ENCODE measurements around the gene EEF1AKMT1.

The EEF1AKMT1 gene

DNA sequence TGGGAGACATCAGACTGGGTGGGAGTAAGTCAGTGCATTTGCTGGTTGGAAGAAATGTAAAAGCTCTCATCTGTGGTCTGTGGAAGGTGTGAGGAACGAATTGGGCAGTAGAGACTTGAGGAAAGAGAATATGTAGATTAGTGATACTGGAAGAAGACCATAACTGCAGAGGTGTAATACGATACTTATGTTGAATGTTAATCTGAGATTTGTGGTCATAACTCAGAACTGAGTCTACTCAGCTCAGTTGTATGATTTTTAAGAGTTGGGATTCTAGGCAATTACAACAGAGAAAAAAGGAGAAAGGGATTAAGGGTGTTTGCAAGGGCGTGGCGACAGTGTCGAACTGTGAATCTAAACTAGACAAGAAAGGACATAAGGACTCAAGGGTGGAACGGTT lies 73.5 kb downstream of the EEF1AKMT1 start:
- POLR2A ChIA-PET (ENCODE audit: low non-redundant PET) = no interaction called here
- DNase-seq (ENCODE audit: low spot score) = no peak
- CTCF ChIA-PET = interaction anchor here (0.9 kb wide), 1 partner anchor 254 kb away, joined by 3 read pairs; no protein-coding TSS in a partner anchor
- H3K27ac ChIP-seq = no peak overlapping the region
- TF ChIP-seq, protein P1, sequence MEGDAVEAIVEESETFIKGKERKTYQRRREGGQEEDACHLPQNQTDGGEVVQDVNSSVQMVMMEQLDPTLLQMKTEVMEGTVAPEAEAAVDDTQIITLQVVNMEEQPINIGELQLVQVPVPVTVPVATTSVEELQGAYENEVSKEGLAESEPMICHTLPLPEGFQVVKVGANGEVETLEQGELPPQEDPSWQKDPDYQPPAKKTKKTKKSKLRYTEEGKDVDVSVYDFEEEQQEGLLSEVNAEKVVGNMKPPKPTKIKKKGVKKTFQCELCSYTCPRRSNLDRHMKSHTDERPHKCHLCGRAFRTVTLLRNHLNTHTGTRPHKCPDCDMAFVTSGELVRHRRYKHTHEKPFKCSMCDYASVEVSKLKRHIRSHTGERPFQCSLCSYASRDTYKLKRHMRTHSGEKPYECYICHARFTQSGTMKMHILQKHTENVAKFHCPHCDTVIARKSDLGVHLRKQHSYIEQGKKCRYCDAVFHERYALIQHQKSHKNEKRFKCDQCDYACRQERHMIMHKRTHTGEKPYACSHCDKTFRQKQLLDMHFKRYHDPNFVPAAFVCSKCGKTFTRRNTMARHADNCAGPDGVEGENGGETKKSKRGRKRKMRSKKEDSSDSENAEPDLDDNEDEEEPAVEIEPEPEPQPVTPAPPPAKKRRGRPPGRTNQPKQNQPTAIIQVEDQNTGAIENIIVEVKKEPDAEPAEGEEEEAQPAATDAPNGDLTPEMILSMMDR (conservative IDR thresholded peaks at IDR 0.05; ENCODE audit: low read depth) = no peak

DNA sequence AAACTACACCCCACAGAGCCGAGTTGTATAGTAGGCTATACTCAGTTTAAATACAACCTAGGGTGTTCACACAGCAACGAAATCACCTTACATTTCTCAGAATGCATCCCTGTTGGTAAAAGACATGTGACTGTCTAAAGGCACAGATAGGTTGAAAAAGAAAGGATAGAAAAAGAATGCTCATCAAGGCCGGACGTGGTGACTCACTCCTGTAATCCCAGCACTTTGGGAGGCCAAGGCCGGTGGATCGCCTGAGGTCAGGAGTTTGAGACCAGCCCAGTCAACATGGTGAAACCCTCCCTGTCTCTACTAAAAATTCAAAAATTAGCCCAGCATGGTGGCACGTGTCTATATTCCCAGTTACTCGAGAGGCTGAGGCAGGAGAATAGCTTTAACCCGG lies 74.0 kb downstream of the EEF1AKMT1 start:
- TF ChIP-seq, protein P1 (conservative IDR thresholded peaks at IDR 0.05; ENCODE audit: low read depth) = no peak
- ChIA-PET CTCF (interaction anchor here (0.9 kb wide), 1 partner anchor 253 kb away, joined by 3 read pairs; no protein-coding TSS in a partner anchor), POLR2A (ENCODE audit: low non-redundant PET) (no interaction called here)
- no peak for DNase-seq (ENCODE audit: low spot score)
- no peak overlapping the region for H3K27ac ChIP-seq

DNA sequence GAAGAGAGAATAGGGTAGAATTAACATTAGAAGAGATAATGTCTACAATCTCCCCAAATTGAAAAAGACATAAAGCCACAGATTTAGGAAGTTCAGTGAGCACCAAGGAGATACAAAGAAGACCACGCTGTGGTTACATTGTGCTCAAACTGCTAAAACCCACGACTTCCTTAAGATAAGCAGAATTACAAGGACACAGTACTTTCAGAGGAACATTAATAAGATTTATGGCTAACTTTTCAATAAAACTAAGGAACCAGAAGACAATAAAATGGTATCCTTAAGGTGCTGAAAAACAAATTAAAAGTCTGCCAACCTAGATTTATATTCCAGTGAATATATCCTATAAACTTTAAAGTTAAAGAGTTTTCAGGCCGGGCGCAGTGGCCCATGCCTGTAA lies 77.7 kb downstream of the EEF1AKMT1 start:
- H3K27ac ChIP-seq = no peak overlapping the region
- TF ChIP-seq, protein P1 (conservative IDR thresholded peaks at IDR 0.05; ENCODE audit: low read depth) = no peak
- no peak for DNase-seq (ENCODE audit: low spot score)
- POLR2A ChIA-PET (ENCODE audit: low non-redundant PET) = no interaction called here
- CTCF ChIA-PET = no interaction called here

DNA sequence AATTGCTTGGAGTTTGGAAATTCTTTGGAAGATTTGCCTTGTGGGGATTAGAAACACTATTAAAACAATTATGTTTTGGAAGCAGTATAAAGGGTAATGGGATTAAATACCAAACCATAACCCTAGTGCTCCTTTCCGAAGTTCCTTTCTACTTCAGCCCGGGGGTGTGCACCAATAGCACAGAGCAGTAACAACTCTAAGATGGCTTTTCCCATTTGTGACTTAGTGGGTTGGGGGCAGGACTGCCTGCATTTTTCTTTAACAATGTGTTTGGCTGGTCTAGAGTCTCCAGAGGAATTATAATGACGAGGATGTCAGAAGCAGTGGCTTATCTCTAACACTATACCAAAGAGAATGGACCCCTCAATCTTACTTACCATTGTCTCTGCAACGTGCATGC lies 82.1 kb downstream of the EEF1AKMT1 start:
- CTCF ChIA-PET = no interaction called here
- H3K27ac ChIP-seq = no peak overlapping the region
- POLR2A ChIA-PET (ENCODE audit: low non-redundant PET) = no interaction called here
- TF ChIP-seq, protein P1 (conservative IDR thresholded peaks at IDR 0.05; ENCODE audit: low read depth) = no peak
- no peak for DNase-seq (ENCODE audit: low spot score)

DNA sequence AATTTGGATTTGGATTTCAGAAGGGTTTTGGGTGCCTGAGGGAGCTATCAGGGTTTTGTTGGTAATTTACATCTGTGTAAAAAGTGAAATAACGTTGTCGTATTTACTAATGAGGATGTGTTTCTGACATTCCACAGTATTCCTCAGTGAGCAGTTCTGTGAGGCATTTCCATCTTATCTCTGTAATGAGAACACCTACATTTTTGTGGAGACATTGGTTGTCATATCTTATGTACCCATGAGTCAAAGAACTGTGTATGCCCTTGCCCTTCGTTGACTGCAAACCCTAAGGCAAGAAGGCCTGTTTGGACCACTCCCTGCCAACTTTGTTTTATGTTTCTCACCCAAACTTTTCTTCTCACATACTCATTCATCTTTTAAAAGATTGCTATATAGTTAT lies 84.5 kb downstream of the EEF1AKMT1 start:
- POLR2A ChIA-PET (ENCODE audit: low non-redundant PET) = no interaction called here
- CTCF ChIA-PET = interaction anchor here (0.9 kb wide), 1 partner anchor 15 kb away, joined by 3 read pairs; the partner anchor contains the start of gene IL17D
- TF ChIP-seq, protein P1 (conservative IDR thresholded peaks at IDR 0.05; ENCODE audit: low read depth) = no peak
- no peak for DNase-seq (ENCODE audit: low spot score)
- no peak overlapping the region for H3K27ac ChIP-seq

DNA sequence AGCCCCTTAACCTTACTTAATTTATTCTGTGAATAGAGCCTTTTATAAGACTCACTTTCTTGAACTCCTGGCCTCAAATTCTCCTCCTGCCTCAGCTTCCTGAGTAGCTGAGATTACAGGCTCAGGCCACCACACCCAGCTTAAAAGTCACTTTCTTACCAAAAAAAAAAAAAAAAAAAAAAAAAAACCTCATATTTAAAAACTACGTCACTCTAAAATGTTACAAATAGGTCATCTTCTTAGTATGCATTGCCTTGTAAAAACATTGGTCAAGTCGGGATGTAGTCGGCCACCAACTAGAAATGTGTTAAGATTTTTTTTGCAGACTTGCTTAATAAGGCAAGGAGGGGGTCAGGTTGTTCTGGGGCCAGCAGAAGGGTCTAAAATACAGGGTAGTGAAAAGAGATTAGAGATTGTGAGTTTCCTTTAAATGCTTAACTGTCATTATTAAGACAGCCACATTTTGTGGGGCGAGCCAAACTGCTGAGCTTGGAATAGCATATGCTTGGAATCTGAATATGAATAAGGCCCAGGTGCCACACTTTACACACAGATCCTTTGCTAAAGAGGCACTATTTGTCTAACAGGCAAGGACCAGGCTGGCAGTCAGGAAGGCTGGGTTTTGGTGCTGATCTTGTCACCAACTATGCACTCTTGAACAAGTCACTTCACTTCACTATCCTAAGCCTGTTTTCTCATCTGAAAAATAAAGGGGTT lies 86.7 kb downstream of the EEF1AKMT1 start:
- no peak for DNase-seq (ENCODE audit: low spot score)
- no peak overlapping the region for H3K27ac ChIP-seq

More for the DNA sequence above, 86.7 kb downstream of the EEF1AKMT1 start:
- ChIA-PET POLR2A (ENCODE audit: low non-redundant PET) (no interaction called here), CTCF (interaction anchor here (0.8 kb wide), 1 partner anchor 12 kb away, joined by 3 read pairs; no protein-coding TSS in a partner anchor)
- TF ChIP-seq, protein P1 (conservative IDR thresholded peaks at IDR 0.05; ENCODE audit: low read depth) = no peak
